ENCODE data around the gene ZNRD2. TPM values are rescaled to one million over a fixed set of nuclear protein-coding genes. Genes with fewer than 3 reads are reported as not detected.

Gene ZNRD2
- total and polyA plus RNA-seq, 10 of the 15 experiments (the other 5 are each of a cell fraction or from before 2014, with no cell fraction given) = 7.9 to 111 (median 55.4) TPM

GRCh38 chr11:65526744-65527143, 43.5 kb upstream of the ZNRD2 start:
- WGBS (ENCODE audit: insufficient coverage, insufficient replicate concordance, low lambda C conversion rate, missing lambda C conversion rate) = 93% methylated on average over 8 of the region's 8 CpGs
- Histone ChIP-seq H3K4me3 (no peak overlapping the region), H3K4me1 (ENCODE audit: control insufficient read depth, insufficient read depth, low read length) (peaks cover 25% of the 10 kb centered on the region), H3K4me2 (ENCODE audit: control insufficient read depth, insufficient read depth) (no peak overlapping the region; the same call in 1 of the 2 replicates), H3K27ac (ENCODE audit: control insufficient read depth, insufficient read depth) (no peak overlapping the region), H3K27me3 (replicated peaks in 1 of 2; ENCODE audit: control insufficient read depth in 2 of 2, insufficient read depth in 2 of 2, low read length in 1 of 2) (no peaks in the 10 kb centered on the region), H2AFZ (ENCODE audit: control insufficient read depth, low read depth, low read length) (no peak overlapping the region), H3K9ac (ENCODE audit: control insufficient read depth, insufficient read depth, low read length) (no peak overlapping the region), H3K79me2 (ENCODE audit: control insufficient read depth, insufficient read depth, low read length) (peaks cover 15% of the 10 kb centered on the region), H3K36me3 (ENCODE audit: control insufficient read depth in 2 of 2, insufficient read depth in 2 of 2, low read length in 1 of 2) (peaks cover 5 to 26% of the 10 kb centered on the region in 2 experiments), H3K9me3 (replicated peaks; ENCODE audit: control insufficient read depth, insufficient read depth, low read length) (no peaks in the 10 kb centered on the region), H4K20me1 (ENCODE audit: control insufficient read depth, insufficient read depth) (no peaks in the 10 kb centered on the region)
- CTCF ChIA-PET = interaction anchor here (1.2 to 3.5 kb wide), 3 partner anchors 14 to 251 kb away, joined by 3 to 18 read pairs (median 4); no protein-coding TSS in a partner anchor
- SMC1A ChIA-PET (ENCODE audit: uncharacterized antibody, unreplicated experiment) = interaction anchor here (2.1 kb wide), 1 partner anchor 13 kb away, joined by 7 read pairs; no protein-coding TSS in a partner anchor
- intact Hi-C loops (cut with micrococcal nuclease; ENCODE audit: unreplicated experiment) (no loop called here), in situ Hi-C loops (cut with MboI) (no loop called here)
- no peak for FAIRE-seq
- DNase-seq (ENCODE audit: low read depth, low spot score) = no peak
- no peak for ATAC-seq
- TF ChIP-seq NKRF (conservative IDR thresholded peaks at IDR 0.05) (no peak), RAD51 (IDR thresholded peaks at IDR 0.05) (no peak)
- TF ChIP-seq, protein P1, sequence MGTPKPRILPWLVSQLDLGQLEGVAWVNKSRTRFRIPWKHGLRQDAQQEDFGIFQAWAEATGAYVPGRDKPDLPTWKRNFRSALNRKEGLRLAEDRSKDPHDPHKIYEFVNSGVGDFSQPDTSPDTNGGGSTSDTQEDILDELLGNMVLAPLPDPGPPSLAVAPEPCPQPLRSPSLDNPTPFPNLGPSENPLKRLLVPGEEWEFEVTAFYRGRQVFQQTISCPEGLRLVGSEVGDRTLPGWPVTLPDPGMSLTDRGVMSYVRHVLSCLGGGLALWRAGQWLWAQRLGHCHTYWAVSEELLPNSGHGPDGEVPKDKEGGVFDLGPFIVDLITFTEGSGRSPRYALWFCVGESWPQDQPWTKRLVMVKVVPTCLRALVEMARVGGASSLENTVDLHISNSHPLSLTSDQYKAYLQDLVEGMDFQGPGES (IDR thresholded peaks at IDR 0.05) = no peak
- POLR2A ChIA-PET = interaction anchor here (0.7 to 1.3 kb wide), 2 partner anchors 10 to 199 kb away, joined by 3 to 5 read pairs; no protein-coding TSS in a partner anchor
- RAD21 ChIA-PET (ENCODE audit: unreplicated experiment) = no interaction called here
- no TSS peak for BruUV-seq (replicated peaks)
